Bronchial epithelial cell (primary cell): ENCODE data around the gene DCDC2. TPM values are rescaled to one million over a fixed set of nuclear protein-coding genes. Genes with fewer than 3 reads are reported as not detected.

Source experiments
- DNase-seq: peaks from one replicate; pipeline ENCODE4 v3.0.0-alpha.2; 2010; ENCODE audit warnings: low read depth
- FAIRE-seq: peaks from 2 replicates; lab custom pipeline; 2011; peaks lifted over from hg19 to GRCh38; lab: Jason Lieb, UNC
- H3K27me3 ChIP-seq: 2 replicates; pipeline ENCODE4 v1.5.1; 2011; ENCODE audit warnings: low read length; ENCODE audit not compliant: control insufficient read depth, insufficient read depth
- H3K36me3 ChIP-seq: 2 replicates; pipeline ENCODE4 v1.5.1; 2011; ENCODE audit warnings: low read length; ENCODE audit not compliant: control insufficient read depth, insufficient read depth
- H3K4me3 ChIP-seq: 2 replicates; pipeline ENCODE4 v1.5.1; 2011; ENCODE audit warnings: mild to moderate bottlenecking, low read depth, low read length, control low read depth
- total RNA-seq: library from RNA; depleted of rRNA; stranded (reverse); fragments of >200 nt; gene quantifications from 2 replicates; pipeline ENCODE4 v1.2.1, GENCODE V29; 2014
- TF ChIP-seq, protein P1 (sequence below): IDR thresholded peaks from 2 replicates; pipeline ENCODE4 v1.5.1; 2011; ENCODE audit warnings: mild to moderate bottlenecking, moderate library complexity, low read length, control low read depth, inconsistent platforms; ENCODE audit not compliant: insufficient read depth, severe bottlenecking

Gene DCDC2
- total RNA-seq, 1 donor from 2014 or later, result under 0.01 TPM

DNA sequence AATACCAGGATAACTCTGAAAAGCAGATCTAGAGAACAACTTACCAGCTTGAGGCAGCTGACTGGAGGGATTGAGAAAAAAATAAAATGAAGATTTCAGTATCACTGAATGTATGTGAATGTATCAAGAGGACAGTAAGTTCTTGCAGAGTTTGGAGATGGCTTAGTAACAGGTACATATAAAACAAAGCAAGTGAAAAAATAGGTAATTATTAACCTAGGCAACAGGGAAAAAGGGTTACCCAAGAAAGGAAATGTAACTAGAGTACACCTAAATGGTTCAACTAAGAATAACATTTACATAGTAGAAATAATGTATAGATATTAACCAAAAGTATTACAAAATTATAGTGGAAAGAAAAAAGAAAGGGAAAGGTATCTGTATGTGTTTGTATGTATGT lies 164.5 kb downstream of the DCDC2 start:
- FAIRE-seq (no peak), DNase-seq (no peak)
- no peak overlapping the region for H3K4me3 ChIP-seq
- no peaks in the 10 kb centered on the region for H3K36me3 ChIP-seq
- H3K27me3 ChIP-seq, result no peaks in the 10 kb centered on the region
- TF ChIP-seq, protein P1, sequence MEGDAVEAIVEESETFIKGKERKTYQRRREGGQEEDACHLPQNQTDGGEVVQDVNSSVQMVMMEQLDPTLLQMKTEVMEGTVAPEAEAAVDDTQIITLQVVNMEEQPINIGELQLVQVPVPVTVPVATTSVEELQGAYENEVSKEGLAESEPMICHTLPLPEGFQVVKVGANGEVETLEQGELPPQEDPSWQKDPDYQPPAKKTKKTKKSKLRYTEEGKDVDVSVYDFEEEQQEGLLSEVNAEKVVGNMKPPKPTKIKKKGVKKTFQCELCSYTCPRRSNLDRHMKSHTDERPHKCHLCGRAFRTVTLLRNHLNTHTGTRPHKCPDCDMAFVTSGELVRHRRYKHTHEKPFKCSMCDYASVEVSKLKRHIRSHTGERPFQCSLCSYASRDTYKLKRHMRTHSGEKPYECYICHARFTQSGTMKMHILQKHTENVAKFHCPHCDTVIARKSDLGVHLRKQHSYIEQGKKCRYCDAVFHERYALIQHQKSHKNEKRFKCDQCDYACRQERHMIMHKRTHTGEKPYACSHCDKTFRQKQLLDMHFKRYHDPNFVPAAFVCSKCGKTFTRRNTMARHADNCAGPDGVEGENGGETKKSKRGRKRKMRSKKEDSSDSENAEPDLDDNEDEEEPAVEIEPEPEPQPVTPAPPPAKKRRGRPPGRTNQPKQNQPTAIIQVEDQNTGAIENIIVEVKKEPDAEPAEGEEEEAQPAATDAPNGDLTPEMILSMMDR, result no peak

DNA sequence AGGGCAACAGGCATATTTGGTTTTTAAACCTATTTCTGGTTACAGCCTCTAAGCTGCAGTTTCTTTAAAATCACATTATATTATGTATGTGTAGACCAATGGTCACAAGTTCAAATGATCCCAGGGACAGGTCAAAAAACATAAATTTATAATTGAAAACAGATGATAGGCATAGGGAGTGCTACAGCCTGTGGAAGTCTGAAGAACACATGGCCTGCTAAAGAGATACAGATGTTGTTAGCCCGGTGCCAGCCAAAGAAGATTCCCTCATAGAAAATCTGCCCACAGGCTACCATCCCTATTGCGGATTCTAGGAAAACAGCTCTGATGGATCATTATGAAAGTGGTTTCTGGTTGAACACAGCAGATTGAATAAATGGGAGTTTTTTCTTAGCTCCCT lies 166.5 kb downstream of the DCDC2 start:
- FAIRE-seq, result no peak
- no peak for DNase-seq
- TF ChIP-seq, protein P1, result no peak
- H3K4me3 ChIP-seq, result no peak overlapping the region
- no peaks in the 10 kb centered on the region for H3K27me3 ChIP-seq
- H3K36me3 ChIP-seq, result no peaks in the 10 kb centered on the region

DNA sequence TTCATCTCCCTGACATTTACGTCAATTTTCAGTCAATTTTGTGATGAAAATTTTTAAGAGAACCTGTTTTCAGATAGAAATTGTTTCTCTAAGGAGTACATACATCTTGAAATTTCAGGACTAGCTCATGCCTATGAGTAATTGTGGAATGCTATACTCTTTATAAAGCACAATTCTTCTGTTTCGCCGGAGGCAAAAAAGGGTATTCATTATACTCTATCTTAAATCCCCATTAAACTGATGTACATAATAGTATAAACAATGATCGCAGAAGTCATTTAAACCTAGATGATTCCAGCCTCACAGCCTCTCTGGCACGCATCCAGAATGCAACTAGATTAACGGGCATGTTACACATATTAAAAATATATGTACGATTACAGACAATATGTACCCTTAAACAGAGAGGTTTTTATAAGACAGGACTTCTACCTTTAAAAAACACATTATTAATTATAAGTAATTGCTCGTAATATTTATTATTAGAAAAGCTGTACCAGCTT lies 169.2 kb downstream of the DCDC2 start:
- DNase-seq, result no peak
- FAIRE-seq, result no peak
- no peaks in the 10 kb centered on the region for H3K27me3 ChIP-seq
- H3K36me3 ChIP-seq, result no peaks in the 10 kb centered on the region
- no peak overlapping the region for H3K4me3 ChIP-seq
- TF ChIP-seq, protein P1, result no peak

DNA sequence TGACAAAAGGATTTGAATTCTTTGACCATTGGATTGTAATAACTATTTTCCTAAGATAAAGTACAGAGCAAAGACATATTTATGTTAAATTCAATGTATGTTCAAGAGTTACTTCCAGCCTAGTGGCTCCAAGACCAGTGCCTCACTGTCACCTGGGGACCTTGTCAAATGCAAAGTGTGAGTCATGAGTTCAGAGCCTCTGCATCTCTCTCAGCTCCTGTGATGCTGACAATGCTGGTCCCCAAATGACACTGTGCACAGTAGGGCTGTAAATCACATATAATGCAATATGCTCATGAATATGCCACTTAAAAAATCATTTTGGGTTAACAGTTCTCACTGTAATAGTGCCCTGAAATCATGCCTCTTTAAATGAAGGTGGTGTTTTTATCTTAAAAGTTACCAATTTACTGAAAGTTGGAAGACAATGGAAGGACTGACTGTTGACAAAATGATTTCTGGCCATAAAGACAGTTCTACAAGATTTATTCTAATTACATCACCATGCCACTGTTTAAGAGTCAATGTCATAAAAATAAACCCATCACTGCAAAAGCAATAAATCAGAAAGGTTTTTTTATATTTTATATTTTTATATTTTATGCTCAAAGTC lies 169.8 kb downstream of the DCDC2 start:
- TF ChIP-seq, protein P1, result no peak
- DNase-seq (no peak), FAIRE-seq (no peak)
- no peaks in the 10 kb centered on the region for H3K27me3 ChIP-seq
- no peak overlapping the region for H3K4me3 ChIP-seq
- no peaks in the 10 kb centered on the region for H3K36me3 ChIP-seq

DNA sequence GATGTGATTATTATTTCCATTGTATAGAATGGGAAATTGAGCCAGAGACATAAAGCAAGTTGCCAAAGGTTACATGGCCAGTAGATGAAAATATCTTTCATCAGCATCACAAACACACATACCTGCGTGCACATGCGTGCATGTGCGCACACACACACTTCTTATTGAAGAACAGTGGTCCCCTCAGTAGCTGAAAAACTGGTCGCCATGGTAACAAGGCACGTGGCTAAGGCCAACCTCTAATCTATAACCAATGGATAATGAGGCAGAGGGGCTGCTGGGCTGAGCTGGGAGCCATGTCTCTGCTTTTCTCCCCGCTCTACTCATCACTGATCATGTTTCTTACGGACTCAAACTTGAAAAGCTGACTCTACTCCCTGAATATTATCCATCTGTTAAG lies 171.5 kb downstream of the DCDC2 start:
- no peaks in the 10 kb centered on the region for H3K36me3 ChIP-seq
- no peak overlapping the region for H3K4me3 ChIP-seq
- no peaks in the 10 kb centered on the region for H3K27me3 ChIP-seq
- TF ChIP-seq, protein P1, result no peak
- FAIRE-seq, result peak; percentile 60
- no peak for DNase-seq

DNA sequence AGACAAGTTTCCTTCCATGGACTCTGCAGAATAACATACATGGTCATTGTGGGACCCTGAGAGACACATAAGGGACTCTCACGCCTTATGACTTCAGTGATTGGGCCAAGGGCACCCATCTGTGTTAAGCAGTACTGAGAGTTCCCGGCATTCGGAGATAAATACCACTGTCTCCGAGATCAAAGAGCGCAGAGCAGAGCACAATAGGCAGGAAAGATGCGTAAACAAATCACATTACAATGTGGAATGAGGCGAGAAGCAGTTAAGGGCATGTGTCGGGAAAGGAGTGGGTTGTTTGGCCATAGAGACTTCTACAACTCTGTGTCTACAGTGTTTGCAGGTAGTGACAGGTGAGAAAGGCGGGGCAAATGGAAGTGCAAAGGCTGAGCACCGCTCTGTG lies 174.3 kb downstream of the DCDC2 start:
- no peak for FAIRE-seq
- Histone ChIP-seq H3K4me3 (no peak overlapping the region), H3K36me3 (no peaks in the 10 kb centered on the region), H3K27me3 (no peaks in the 10 kb centered on the region)
- no peak for DNase-seq
- TF ChIP-seq, protein P1, result no peak
